GM12878 (cell line): Measurements from ENCODE around the gene HS3ST2. TPM values are rescaled to one million over a fixed set of nuclear protein-coding genes. Genes with fewer than 3 reads are reported as not detected.

Experiments used
- ATAC-seq: fragments of 200-7000 bp; cut with Tn5 transposase; 3 replicates; pipeline ENCODE4 v1.9.1; 2020; ENCODE audit warnings: mild to moderate bottlenecking, moderate library complexity
- BruUV-seq: library from RNA; stranded (reverse); fragments of 400-500 nt; replicated peaks from 2 replicates; lab custom pipeline; 2021; lab: Mats Ljungman, UMichigan
- CTCF ChIA-PET: fragments of 300-600 bp; sonication (Branson Sonifier 250); formaldehyde crosslinking; extraction: SDS; loops from one replicate; lab custom pipeline; 2021; ENCODE audit warnings: inconsistent platforms; lab: Yijun Ruan, JAX
- POLR2A ChIA-PET: fragments of 350-600 bp; formaldehyde crosslinking; extraction: SDS; loops from one replicate; lab custom pipeline; 2021; ENCODE audit warnings: inconsistent platforms; lab: Charles Lee
- RAD21 ChIA-PET: fragments of 300-600 bp; sonication (Branson Sonifier 250); formaldehyde crosslinking; loops from one replicate; lab custom pipeline; 2023; ENCODE audit warnings: antibody characterized with exemption; ENCODE audit not compliant: unreplicated experiment; lab: Charles Lee
- SMC1A ChIA-PET: fragments of 300-600 bp; sonication (Branson Sonifier 250); formaldehyde crosslinking; loops from one replicate; lab custom pipeline; 2023; ENCODE audit not compliant: unreplicated experiment, uncharacterized antibody; lab: Charles Lee
- DNase-seq: peaks from one replicate; pipeline ENCODE4 v3.0.0-alpha.2; 2011; ENCODE audit warnings: low read depth, low spot score
- FAIRE-seq: peaks from 3 replicates; lab custom pipeline; 2011; peaks lifted over from hg19 to GRCh38; lab: Jason Lieb, UNC
- H2AFZ ChIP-seq: 2 replicates; pipeline ENCODE4 v1.6.0; 2011; ENCODE audit warnings: low read depth, low read length, control low read depth; ENCODE audit not compliant: control insufficient read depth
- H3K27ac ChIP-seq: 2 replicates; pipeline ENCODE4 v1.5.1; 2011; ENCODE audit warnings: control low read depth; ENCODE audit not compliant: control insufficient read depth, insufficient read depth
- H3K27me3 ChIP-seq, 2 experiments: replicated peaks in 1 of 2; 2 replicates each; pipeline versions ENCODE4 v1.6.0 to v1.6.1; 2011; ENCODE audit warnings: low read length in 1 of 2; ENCODE audit not compliant: control insufficient read depth in 2 of 2, insufficient read depth in 2 of 2
- H3K36me3 ChIP-seq, 2 experiments: 2 replicates each; pipeline ENCODE4 v1.5.1; 2011; ENCODE audit warnings: low read length in 1 of 2; ENCODE audit not compliant: control insufficient read depth in 2 of 2, insufficient read depth in 2 of 2
- H3K4me1 ChIP-seq: 2 replicates; pipeline ENCODE4 v1.6.1; 2011; ENCODE audit warnings: mild to moderate bottlenecking, low read length, moderate library complexity, mixed read lengths; ENCODE audit not compliant: control insufficient read depth, insufficient read depth
- H3K4me2 ChIP-seq: 2 replicates; pipeline ENCODE4 v1.6.0; 2011; ENCODE audit warnings: control low read depth; ENCODE audit not compliant: control insufficient read depth, insufficient read depth
- H3K4me3 ChIP-seq: fragments of 200-600 bp; sonication (generic); 2 replicates; pipeline ENCODE4 v1.5.1; 2016
- H3K79me2 ChIP-seq: 2 replicates; pipeline ENCODE4 v1.6.0; 2011; ENCODE audit warnings: low read length; ENCODE audit not compliant: control insufficient read depth, insufficient read depth
- H3K9ac ChIP-seq: 2 replicates; pipeline ENCODE4 v1.8.0; 2011; ENCODE audit warnings: low read length, control low read depth, mixed read lengths; ENCODE audit not compliant: control insufficient read depth, insufficient read depth
- H3K9me3 ChIP-seq: replicated peaks from 3 replicates; pipeline ENCODE4 v1.5.1; 2011; ENCODE audit warnings: mild to moderate bottlenecking, low read length; ENCODE audit not compliant: control insufficient read depth, insufficient read depth
- H4K20me1 ChIP-seq: 2 replicates; pipeline ENCODE4 v1.6.0; 2011; ENCODE audit not compliant: control insufficient read depth, insufficient read depth
- BCL11A ChIP-seq: IDR thresholded peaks from 2 replicates; pipeline ENCODE4 v1.6.1; 2011; ENCODE audit warnings: low read depth, low read length
- BRCA1 ChIP-seq: IDR thresholded peaks from 2 replicates; pipeline ENCODE4 v1.6.1; 2011; ENCODE audit warnings: low read depth, low read length, improper control_type of control experiment
- CHD2 ChIP-seq: IDR thresholded peaks from 2 replicates; pipeline ENCODE4 v1.6.1; 2011; ENCODE audit warnings: low read depth, low read length, improper control_type of control experiment, borderline replicate concordance
- GABPA ChIP-seq: IDR thresholded peaks from 2 replicates; pipeline ENCODE4 v1.6.1; 2014; ENCODE audit warnings: antibody characterized with exemption, low read depth, mild to moderate bottlenecking, inconsistent platforms
- HDAC2 ChIP-seq: fragments of 200-600 bp; sonication (generic); IDR thresholded peaks from 2 replicates; pipeline ENCODE4 v1.6.1; 2017
- NFXL1 ChIP-seq: fragments of 450-650 bp; IDR thresholded peaks from 2 replicates; pipeline ENCODE4 v1.6.1; 2017; ENCODE audit warnings: antibody characterized with exemption, mild to moderate bottlenecking, borderline replicate concordance
- PBX3 ChIP-seq: IDR thresholded peaks from 2 replicates; pipeline ENCODE4 v1.6.1; 2011; ENCODE audit warnings: mild to moderate bottlenecking, low read depth, low read length, moderate library complexity; ENCODE audit not compliant: insufficient replicate concordance
- POU2F2 ChIP-seq: IDR thresholded peaks from 3 replicates; pipeline ENCODE4 v1.6.1; 2011; ENCODE audit warnings: low read depth, mild to moderate bottlenecking, low read length, borderline replicate concordance
- STAT1 ChIP-seq: fragments of 450-650 bp; conservative IDR thresholded peaks from 2 replicates; pipeline ENCODE4 v1.6.1; 2014; ENCODE audit warnings: antibody characterized with exemption, mild to moderate bottlenecking
- ZBTB33 ChIP-seq: fragments of 450-650 bp; IDR thresholded peaks from 2 replicates; pipeline ENCODE4 v1.6.1; 2017; ENCODE audit warnings: mild to moderate bottlenecking
- WGBS: methylation state at CpG from one replicate; pipeline ENCODE4 v1.1.6; 2016; ENCODE audit warnings: low lambda C conversion rate; ENCODE audit not compliant: insufficient replicate concordance, insufficient coverage; ENCODE audit errors: missing lambda C conversion rate; 5-methylcytosine and 5-hydroxymethylcytosine counted together
- in situ Hi-C: fragments of 300-500 bp; cut with MboI; formaldehyde crosslinking; loops from 9 replicates; pipeline ENCODE4 v1.14.3; 2018; ENCODE audit warnings: mixed read lengths
- intact Hi-C: fragments of 100-400 bp; cut with micrococcal nuclease; formaldehyde crosslinking; loops from one replicate; pipeline ENCODE4 v1.14.2; 2022; ENCODE audit not compliant: unreplicated experiment
- polyA plus RNA-seq, 11 experiments: library from polyadenylated mRNA; depleted of rRNA in 4 of 11; unstranded in 6 of 11; stranded (reverse) in 5 of 11; fragments of >200 nt; fragmentation: Nextera tagmentation in 4 of 11; fragmentation: Illumina TruSeq in 1 of 11; extraction: Ambion mirVana in 4 of 11; extraction: Trizol in 1 of 11; gene quantifications; 1 replicate in 1 of 11; 2 replicates in 10 of 11; pipeline versions ENCODE4 v1.2.1 to v1.2.3, GENCODE V29; 2011 to 2016; ENCODE audit warnings: inconsistent platforms in 2 of 11, missing spikeins in 2 of 11, low read depth in 1 of 11
- total RNA-seq, 4 experiments: library from RNA; depleted of rRNA in 3 of 4; stranded (reverse); fragments of >200 nt in 3 of 4; fragmentation: Illumina TruSeq in 1 of 4; extraction: Trizol in 1 of 4; gene quantifications; 2 replicates each; pipeline versions ENCODE4 v1.2.1 to v1.2.3, GENCODE V29; 2013 to 2021

The HS3ST2 gene
- total and polyA plus RNA-seq, 10 of the 15 experiments (the other 5 are each of a cell fraction or from before 2014, with no cell fraction given), result not detected

- no peak for TF ChIP-seq POU2F2
- TF ChIP-seq, all 136 proteins: peak for 0
Observed at GRCh38 chr16:22871861-22872260, 57.9 kb downstream of the HS3ST2 start (continued).

- Histone ChIP-seq H3K9ac (no peak overlapping the region), H2AFZ (no peak overlapping the region), H4K20me1 (no peaks in the 10 kb centered on the region), H3K79me2 (no peaks in the 10 kb centered on the region), H3K36me3 (no peaks in the 10 kb centered on the region), H3K4me1 (no peaks in the 10 kb centered on the region), H3K4me3 (no peak overlapping the region), H3K27ac (no peak overlapping the region), H3K9me3 (no peaks in the 10 kb centered on the region), H3K27me3 (no peaks in the 10 kb centered on the region; a peak in 2 of 4 replicates)
- ChIA-PET SMC1A (no interaction called here), CTCF (no interaction called here), RAD21 (no interaction called here), POLR2A (no interaction called here)
- 31% methylated on average over 4 of the region's 4 CpGs for WGBS
- BruUV-seq, result no TSS peak
- intact Hi-C loops (no loop called here), in situ Hi-C loops (no loop called here)
- FAIRE-seq (no peak), DNase-seq (no peak)
- TF ChIP-seq STAT1 (no peak), BRCA1 (no peak), GABPA (no peak), HDAC2 (no peak), ZBTB33 (no peak), CHD2 (no peak), NFXL1 (no peak), PBX3 (no peak), BCL11A (no peak)
- TF ChIP-seq, all 136 proteins: peak for 0
- ATAC-seq, result no peak
- H3K4me2 ChIP-seq, result no peak overlapping the region
Observed at GRCh38 chr16:22874394-22874793, 60.4 kb downstream of the HS3ST2 start.
